TTC549 (cell line): Measurements from ENCODE around the gene SOX30.
"Not testable (repeated sequence)": the region's sequence is repeated elsewhere in the genome, so short reads cannot be mapped to it uniquely, and the experiment has no call there.

Experiments
- FAIRE-seq: peaks from 2 replicates; lab custom pipeline; 2012; peaks lifted over from hg19 to GRCh38; lab: Jason Lieb, UNC

The SOX30 gene

DNA sequence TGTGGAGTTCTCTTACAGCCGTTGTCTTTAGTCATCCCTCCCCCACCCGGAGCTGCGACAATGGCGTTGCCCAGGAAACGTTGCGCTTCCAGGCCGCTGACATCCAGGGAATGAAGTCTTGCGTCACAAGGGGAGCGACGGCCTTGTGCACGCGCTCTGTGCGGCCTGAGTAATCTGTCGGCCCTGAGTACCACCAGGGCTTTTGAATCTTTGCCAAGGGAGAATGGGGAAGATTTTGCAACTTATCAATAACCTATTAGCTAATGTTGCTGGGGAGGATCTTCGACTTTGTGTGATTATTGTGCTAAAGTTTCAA is at the start of gene SOX30:
Gene SOX30, minus strand, starts transcription at position 62 of the 316 bp plus-strand sequence. CDS start 360 bp downstream, outside the sequence.
- FAIRE-seq: no peak

DNA sequence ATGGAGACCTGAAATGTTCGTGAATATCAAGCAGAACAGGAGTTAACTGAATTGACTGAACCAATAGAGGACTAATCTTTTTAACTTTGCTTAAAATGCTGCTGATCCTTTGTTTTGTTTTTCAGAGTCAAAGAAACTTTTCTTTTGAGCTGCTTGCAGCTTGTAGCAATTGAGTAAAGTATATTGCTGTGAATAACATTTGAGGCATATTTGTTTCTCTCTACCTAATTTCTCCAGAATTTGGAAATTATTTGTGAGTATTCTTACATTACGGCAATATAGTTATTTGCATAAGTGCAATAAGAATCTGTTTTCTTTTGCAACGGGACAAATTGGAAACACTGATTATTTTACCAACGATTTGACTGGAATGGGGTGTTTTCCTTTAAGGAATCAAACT is 46.4 kb upstream of the SOX30 start:
- FAIRE-seq: not testable (repeated sequence)

DNA sequence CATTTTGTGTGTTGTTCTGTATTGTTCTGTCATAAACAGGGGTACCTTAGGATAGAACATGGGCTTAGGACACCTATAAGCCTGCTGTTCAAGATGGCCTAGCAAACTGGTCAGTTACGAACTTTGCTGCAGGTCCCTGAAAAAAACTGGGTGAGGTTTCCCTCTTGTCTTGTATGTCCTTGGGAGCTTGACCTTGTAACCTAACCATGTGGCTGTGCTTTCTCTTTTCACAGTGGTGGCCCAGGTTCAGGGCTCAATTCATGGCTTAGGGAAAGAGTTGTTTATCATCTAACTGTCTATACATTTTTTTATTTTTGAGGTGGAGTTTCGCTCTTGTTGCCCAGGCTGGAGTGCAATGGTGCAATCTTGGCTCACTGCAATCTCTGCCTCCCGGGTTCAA is 43.9 kb upstream of the SOX30 start:
- not testable (repeated sequence) for FAIRE-seq

DNA sequence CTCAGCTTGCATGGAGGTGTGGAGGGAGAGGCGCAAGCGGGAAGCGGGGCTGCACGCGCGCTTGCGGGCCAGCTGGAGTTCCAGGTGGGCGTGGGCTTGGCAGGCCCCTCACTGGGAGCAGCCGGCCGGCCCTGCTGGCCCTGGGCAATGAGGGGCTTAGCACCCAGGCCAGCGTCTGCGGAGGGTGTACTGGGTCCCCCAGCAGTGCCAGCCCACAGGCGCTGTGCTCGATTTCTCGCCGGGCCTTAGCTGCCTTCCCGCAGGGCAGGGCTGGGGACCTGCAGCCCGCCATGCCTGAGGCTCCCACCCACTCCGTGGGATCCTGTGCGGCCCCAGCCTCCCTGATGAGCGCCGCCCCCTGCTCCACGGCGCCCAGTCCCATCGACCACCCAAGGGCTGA is 41.6 kb upstream of the SOX30 start:
- not testable (repeated sequence) for FAIRE-seq

DNA sequence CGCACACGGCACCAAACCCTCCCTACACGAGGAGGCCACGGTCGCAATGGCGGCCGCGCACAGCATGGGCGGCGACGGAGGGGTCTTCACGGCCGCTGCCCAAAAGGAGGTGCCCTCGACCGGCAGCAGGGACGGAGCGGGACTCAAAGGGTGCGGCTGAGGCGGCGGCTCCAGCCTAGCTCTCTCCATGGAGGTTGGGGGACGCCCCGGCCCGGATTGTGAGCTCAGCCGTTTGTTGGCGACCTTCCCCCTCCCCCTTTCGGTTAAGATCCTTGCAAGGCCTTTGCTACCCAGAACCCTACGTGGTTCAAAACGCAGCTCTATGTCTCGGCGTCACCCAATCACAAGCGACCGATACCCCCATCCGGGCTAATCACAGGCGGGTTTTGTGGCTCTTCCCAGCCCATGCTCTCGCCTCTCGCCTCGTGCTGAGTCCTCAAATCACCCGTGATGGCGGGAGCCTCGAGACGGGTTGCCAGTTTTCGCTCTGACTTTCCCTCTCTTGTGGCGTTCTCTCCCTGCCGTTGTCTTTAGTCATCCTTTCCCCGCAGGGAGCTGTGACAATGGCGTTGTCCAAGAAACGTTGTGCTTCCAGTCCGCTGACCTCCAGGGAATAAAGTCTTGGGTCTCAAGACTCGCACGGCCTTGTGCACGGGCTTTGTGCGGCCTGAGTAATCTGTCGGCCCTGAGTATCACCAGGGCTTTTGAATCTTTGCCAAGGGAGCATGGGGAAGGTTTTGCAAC is 38.6 kb upstream of the SOX30 start:
- FAIRE-seq: no peak

DNA sequence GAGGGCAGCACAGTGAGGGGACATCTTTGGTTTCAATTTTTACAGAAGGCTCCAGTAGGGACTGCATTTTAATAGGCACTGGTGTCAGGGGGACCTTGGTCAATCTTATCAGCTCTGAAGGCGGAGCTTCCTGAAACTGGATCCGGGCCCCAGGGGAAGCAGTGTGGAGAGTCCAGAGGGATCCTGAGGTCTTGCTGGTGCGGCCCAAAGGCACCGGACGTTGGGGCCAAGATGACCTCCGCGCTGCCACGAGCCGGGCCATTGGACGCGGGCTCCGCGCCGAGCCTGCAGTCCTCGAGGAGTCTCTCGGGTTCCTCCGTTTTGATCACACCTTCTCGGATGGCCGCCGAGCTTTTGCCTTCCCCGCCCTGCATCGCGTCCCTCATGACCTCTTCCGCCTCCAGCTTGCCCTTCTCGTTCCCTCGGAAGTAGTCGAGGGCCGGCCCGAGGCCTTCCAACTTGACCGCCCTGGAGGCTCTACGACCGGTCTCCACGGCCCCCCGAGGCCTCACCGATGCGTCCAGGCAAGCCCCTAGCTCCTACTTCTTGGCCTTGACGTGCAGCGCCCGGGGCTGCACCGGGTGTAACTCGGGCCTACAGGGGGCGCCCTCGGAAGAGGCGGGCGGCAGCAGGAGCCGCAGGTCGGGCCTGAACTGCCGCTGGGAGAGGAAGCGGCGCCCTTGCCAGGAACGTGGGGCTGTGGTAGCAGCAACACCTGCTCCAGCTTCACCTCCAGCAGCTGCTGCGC is 37.9 kb upstream of the SOX30 start:
- no peak for FAIRE-seq

DNA sequence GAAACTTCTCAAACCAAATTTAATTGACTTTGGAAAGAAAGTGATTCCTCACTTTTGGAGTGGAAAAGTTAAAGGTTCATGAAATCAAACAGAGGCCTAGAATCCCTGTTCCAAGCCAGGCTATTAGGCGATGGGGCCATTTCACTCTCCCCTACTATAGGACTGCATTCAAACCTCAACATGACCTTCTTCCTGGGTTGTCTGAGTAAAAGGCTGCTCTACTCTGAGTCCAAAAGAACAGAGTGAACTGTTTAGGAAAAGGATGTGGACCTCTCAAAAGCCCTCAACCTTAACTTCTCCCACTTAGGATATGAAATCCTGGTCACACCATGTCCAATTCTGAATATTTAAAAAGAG is 34.9 kb upstream of the SOX30 start:
- no peak for FAIRE-seq

DNA sequence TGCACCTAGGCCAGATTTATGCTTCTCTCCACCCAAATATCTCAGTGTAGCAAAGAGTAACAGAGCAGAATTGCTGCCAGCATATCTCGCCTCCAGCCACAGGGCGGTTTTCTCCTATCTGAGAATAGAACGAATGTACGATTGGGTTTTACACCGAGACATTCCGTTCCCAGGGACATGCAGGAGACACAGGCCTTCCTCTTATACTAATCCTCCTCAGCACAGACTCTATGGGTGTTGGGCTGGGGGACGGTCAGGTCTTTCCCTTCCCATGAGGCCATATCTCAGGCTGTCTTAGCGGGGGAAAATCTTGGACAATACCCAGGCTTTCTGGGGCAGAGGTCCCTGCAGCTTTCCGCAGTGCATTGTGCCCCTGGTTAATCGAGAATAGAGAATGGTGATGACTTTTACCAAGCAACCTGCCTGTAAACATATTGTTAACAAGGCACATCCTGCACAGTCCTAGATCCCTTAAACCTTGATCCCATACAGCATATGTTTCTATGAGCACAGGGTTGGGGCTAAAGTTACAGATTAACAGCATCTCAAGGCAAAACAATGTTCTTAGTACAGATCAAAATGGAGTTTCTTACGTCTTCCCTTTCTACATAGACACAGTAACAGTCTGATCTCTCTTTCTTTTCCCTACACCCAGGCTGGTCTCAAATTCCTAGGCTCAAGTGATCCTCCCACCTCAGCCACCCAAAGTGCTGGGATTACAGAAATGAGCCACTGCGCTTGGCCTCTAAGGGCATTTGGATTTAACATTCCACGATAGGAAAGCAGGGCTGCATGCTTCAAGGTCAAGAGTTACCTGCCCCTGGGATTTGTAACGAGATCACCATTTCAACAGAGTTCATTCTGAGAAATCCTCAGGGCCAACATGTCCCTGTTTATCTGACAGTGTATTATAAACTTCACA is 34.3 kb upstream of the SOX30 start:
- FAIRE-seq: not testable (repeated sequence)

DNA sequence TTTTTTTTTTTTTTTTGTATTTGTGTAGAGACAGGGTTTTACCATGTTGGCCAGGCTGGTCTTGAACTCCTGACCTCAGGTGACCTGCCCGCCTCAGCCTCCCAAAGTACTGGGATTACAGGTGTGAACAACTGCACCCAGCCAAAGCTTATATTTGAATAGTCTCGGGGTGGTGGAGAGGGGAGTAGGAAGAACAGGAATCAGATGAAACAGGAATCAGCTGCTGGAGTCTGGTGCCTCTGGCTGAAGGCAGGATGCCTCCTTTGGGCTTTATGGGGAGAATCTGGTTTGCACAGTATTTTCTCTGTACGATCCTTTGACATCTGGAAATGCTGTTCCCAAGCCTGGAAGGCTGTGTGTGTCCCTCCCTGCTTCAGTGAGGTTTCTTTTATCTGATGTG is 30.0 kb upstream of the SOX30 start:
- no peak for FAIRE-seq

DNA sequence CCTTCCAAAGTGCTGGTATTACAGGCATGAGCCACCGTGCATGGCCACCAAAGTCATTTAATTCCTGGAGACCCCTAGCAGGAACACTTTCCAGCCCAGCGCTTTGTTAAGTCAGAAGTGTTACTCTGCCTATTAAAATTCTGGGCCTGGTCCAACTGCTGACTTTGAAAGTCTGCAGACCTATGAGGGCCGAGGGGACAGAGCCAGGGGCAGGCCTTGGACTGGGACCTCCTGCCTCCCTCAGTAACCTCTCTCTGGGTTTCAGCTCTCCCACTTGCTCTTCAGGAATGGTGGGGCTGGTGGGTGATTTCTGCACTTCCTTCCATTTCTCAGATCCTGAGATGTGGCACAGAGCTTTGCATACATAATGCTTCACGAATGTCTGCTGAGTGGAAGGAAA is 28.8 kb upstream of the SOX30 start:
- FAIRE-seq: no peak

DNA sequence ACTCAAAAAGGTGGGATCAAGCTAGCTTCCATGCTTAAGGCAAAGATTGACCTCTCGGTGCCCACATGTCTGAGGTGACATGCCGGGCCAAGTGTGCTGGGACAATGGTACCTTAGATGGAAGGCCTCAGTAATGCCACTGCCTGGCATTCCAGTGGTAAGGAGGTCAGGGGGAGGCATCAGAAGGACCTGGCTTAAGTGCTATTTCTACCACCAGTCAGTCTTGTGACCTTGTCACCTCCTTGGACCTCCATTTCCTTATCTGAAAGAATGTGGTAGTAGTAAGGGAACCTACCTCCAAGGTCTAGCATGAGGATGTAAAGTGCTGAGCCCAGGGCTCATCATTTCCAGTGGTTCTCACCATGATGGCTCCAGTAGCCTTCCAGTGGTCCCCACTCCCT is 28.0 kb upstream of the SOX30 start:
- FAIRE-seq: no peak

DNA sequence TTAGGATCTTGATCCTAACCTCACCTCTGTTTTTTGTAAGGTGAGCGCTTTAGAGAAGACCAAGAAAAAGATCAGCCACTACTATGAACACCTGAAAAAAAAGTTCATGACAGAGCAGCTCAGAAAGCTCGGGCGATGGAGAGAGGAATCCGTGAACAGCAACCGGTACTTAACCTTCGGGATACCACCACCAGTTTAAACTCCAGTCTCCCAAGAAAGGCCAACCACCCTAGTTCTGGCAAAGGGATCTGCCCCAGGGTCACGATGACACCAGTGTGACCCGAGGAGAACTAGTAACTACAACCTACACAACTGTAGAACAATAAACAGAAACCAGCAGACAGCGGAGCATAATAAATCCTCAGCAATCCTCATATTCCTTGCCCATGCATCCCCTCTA is 27.6 kb upstream of the SOX30 start:
- no peak for FAIRE-seq

DNA sequence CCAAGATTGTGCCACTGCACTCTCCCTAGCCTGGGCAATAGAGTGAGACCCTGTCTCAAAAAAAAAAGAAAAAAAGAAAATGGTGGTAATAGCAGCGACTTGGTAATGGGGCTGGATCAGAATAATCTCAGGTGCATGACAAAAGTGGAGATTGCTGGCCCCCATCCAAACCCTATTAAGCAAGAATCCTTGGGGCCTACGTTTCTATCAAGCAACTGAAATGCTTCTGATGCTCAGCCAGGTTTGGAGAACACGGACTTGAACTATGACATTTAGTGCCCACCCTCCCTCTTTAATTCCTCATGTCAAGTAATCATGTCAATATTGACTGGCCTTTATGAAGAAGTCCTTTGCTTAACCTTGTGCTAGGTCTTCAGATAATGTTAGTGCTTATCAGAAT is 25.7 kb upstream of the SOX30 start:
- no peak for FAIRE-seq

DNA sequence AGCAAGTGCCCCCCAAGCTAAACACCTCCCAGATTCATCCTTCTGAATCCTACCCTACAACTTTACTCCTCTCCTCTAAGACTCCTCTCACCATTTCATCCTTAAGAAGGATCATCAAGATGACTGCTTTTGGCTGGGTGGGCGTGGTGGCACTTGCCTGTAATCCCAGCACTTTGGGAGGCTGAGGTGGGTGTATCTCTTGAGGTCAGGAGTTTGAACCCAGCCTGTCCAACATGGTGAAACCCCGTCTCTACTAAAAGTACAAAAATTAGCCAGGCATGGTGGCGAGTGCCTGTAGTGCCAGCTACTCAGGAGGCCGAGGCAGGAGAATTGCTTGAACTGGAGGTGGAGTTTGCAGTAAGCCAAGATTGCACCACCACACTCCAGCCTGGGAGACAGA is 22.1 kb upstream of the SOX30 start:
- not testable (repeated sequence) for FAIRE-seq

DNA sequence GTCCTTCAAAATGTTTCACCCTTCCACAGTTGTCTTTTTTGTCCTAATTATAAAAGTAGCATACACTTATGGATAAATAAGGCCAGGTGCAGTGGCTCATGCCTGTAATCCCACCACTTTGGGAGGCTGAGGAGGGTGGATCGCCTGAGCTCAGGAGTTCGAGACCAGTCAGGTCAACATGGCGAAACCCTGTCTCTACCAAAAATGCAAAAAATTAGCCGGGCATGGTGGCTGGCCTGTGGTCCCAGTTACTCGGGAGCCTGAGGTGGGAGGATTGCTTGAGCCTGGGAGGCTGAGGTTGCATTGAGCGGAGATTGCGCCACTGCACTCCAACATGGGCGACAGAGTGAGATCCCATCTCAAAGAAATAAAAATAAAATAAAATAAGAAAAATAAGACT is 20.7 kb upstream of the SOX30 start:
- no peak for FAIRE-seq

DNA sequence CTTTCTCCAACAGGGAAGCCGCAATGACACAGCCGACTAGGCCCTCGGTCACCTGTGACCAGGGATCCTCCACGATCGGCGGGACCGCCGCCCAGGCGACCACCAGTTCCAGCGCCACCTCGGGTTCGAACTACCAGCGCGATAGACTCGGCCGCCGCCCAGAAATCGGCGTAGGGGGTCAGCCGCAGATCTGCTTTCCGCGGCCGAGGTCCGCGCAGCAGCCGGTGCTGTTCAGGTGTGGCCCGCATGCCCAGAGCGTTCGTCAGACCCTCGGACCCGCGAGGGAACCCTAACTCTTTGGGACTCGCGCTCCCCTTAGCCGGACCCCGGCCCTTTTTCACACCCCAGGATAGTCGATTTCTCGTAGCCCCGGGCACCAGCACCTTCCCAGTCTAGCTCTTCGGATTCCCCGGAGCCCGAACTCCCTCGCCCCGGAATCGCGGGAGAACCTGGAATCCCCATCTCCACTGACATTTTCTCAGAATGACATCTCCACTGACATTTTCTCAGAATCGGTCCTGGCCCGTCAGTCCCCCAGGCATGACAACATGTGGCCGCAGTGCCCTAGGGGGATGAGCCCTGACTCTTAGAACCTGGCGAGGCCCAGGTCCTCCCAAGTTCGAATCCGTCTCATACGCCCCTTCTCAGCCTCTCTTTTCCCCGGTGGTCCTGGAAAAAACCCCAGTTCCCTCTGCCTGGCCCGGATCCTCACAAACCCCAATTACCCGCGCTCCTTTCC is 19.5 kb upstream of the SOX30 start:
- no peak for FAIRE-seq

DNA sequence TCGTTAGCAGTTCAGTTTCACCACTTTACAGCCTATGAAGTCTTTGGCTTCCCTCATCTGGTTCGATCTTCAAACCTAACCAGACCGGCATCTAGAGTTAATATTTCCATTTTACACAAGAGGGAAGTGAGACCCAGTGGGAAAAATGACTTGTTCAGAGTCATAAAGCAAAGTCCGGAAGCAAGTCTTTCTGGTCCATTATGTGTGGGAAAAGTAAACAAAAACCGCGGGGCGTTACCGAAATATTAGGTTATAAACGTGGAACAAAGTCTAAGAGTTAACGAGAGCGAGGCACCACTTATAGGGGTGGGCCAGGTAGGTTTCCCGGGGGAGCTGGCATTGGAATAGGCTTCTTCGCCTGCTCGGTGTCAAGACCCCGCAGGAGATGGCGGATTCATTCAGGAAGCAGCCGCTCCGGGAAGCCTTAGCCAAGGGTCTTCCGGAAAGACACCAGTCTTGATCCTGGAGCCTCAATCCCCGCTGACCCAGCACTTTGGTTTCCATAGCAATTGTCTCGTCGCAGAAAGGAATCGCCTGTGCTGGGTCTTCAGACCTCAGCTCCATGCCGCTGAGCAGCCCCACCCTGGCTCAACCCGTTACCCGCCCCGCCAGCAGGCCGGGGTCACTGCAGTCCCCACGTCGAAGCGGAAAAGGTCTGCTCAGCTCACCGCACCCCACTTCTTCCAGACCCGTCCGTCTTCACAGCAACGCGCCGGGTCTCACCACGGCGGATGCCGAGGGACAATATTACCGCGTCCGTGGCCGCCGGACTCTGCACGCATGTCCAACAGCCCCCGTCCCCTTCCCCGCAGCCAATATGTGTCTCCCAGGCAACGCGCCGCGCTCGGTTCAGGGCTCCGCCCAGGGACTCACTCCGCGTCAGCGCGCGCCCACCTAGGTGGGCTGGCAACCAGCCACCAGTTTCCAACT is 18.7 kb upstream of the SOX30 start, which contains the start of gene C5orf52:
Gene C5orf52, plus strand, starts transcription at position 872 of the 930 bp plus-strand sequence. CDS start 82 bp downstream, outside the sequence.
- FAIRE-seq: no peak

DNA sequence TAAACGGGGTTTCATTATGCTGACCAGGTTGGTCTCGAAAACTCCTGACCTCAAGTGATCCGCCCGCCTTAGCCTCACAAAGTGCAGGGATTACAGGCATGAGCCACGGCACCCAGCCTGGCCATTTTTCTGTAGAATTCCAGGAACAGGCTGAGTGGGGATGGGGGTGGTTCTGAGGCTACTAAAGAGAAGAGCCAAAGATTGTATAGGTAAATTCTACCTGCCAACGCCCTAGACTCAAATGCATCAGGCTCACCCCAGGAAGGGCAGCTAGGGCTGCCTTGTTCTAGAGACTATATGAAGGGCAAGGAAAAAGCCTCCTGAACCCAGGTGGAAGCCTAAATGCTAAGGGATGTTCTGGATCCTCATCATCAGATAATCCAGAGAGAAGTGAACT is 17.5 kb upstream of the SOX30 start:
- no peak for FAIRE-seq

DNA sequence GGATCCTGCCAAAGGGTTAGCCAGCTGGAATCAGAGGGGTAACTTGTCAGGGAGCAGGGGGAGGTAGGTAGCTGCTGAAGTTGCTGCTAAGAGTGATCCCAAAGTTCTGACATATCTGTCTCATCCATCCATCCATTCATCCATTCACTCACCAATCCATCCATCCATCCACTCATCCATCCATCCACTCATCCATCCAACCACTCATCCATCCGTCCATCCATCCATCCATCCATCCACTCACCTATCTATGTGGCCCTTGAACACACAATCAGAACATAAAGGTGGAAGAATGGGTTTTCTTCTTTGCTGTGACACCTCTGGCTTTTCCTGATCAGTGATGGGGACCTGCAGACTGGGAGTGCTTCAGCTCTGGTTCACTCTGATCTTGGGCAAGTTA is 16.1 kb upstream of the SOX30 start:
- FAIRE-seq: no peak

DNA sequence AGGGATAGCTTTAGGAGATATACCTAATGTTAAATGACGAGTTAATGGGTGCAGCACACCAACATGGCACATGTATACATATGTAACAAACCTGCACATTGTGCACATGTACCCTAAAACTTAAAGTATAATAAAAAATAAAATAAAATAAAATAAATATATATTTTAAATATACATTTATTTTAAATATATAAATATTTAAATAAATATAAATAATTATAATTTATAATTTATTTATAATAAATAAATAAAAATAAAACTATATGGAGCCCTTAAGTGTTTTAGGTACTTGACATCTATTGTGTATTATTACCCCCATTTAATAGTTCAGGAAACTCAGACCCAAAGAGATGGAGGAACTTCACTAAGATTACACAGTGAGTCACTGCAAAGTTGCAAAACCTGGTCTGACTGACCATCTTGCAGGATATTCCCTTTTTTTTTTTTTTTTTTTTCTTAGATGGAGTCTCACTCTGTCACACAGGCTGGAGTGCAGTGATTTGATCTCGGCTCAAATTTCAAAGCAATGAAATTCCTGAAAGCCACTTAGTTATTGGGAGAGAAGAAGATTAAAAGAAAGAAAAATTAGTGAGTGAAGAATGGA is 13.3 kb upstream of the SOX30 start:
- FAIRE-seq: peak; percentile 53
